ENCODE measurements around the gene SNX25.

Gene SNX25

GRCh38 chr4:185257086-185257485, 47.7 kb downstream of the SNX25 start:
- no peak for TF ChIP-seq GATA2 (IDR thresholded peaks at IDR 0.05; ENCODE audit: low read depth, low read length)
- TF ChIP-seq GATA3 (IDR thresholded peaks at IDR 0.05; ENCODE audit: low read depth, low read length): no peak

- TF ChIP-seq GATA3 (IDR thresholded peaks at IDR 0.05; ENCODE audit: low read depth, low read length): no peak
- no peak for TF ChIP-seq GATA2 (IDR thresholded peaks at IDR 0.05; ENCODE audit: low read depth, low read length)
These were observed 48.3 kb downstream of the SNX25 start for GRCh38 chr4:185257694-185258093.

GRCh38 chr4:185259719-185260118, 50.3 kb downstream of the SNX25 start:
- no peak for TF ChIP-seq GATA3 (IDR thresholded peaks at IDR 0.05; ENCODE audit: low read depth, low read length)
- TF ChIP-seq GATA2 (IDR thresholded peaks at IDR 0.05; ENCODE audit: low read depth, low read length): no peak

- TF ChIP-seq GATA2 (IDR thresholded peaks at IDR 0.05; ENCODE audit: low read depth, low read length) (no peak), GATA3 (IDR thresholded peaks at IDR 0.05; ENCODE audit: low read depth, low read length) (no peak)
These were observed 52.5 kb downstream of the SNX25 start for GRCh38 chr4:185261946-185262345.

GRCh38 chr4:185263419-185263818, 54.0 kb downstream of the SNX25 start:
- TF ChIP-seq GATA2 (IDR thresholded peaks at IDR 0.05; ENCODE audit: low read depth, low read length) (no peak), GATA3 (IDR thresholded peaks at IDR 0.05; ENCODE audit: low read depth, low read length) (no peak)

- TF ChIP-seq GATA3 (IDR thresholded peaks at IDR 0.05; ENCODE audit: low read depth, low read length) (no peak), GATA2 (IDR thresholded peaks at IDR 0.05; ENCODE audit: low read depth, low read length) (no peak)
These were observed 56.5 kb downstream of the SNX25 start for GRCh38 chr4:185265942-185266341.

- TF ChIP-seq GATA2 (IDR thresholded peaks at IDR 0.05; ENCODE audit: low read depth, low read length) (no peak), GATA3 (IDR thresholded peaks at IDR 0.05; ENCODE audit: low read depth, low read length) (no peak)
These were observed 59.9 kb downstream of the SNX25 start for GRCh38 chr4:185269286-185269685.

- TF ChIP-seq GATA2 (IDR thresholded peaks at IDR 0.05; ENCODE audit: low read depth, low read length) (no peak), GATA3 (IDR thresholded peaks at IDR 0.05; ENCODE audit: low read depth, low read length) (no peak)
These were observed 60.6 kb downstream of the SNX25 start for GRCh38 chr4:185270037-185270436.

GRCh38 chr4:185270885-185271284, 61.5 kb downstream of the SNX25 start:
- TF ChIP-seq GATA2 (IDR thresholded peaks at IDR 0.05; ENCODE audit: low read depth, low read length) (no peak), GATA3 (IDR thresholded peaks at IDR 0.05; ENCODE audit: low read depth, low read length) (no peak)

GRCh38 chr4:185272245-185272644, 62.8 kb downstream of the SNX25 start:
- TF ChIP-seq GATA3 (IDR thresholded peaks at IDR 0.05; ENCODE audit: low read depth, low read length): no peak
- TF ChIP-seq GATA2 (IDR thresholded peaks at IDR 0.05; ENCODE audit: low read depth, low read length): no peak

- TF ChIP-seq GATA3 (IDR thresholded peaks at IDR 0.05; ENCODE audit: low read depth, low read length): no peak
- TF ChIP-seq GATA2 (IDR thresholded peaks at IDR 0.05; ENCODE audit: low read depth, low read length): no peak
These were observed 66.1 kb downstream of the SNX25 start for GRCh38 chr4:185275501-185275900.

GRCh38 chr4:185276036-185276435, 66.6 kb downstream of the SNX25 start:
- TF ChIP-seq GATA3 (IDR thresholded peaks at IDR 0.05; ENCODE audit: low read depth, low read length) (no peak), GATA2 (IDR thresholded peaks at IDR 0.05; ENCODE audit: low read depth, low read length) (no peak)

GRCh38 chr4:185278716-185279115, 69.3 kb downstream of the SNX25 start:
- no peak for TF ChIP-seq GATA2 (IDR thresholded peaks at IDR 0.05; ENCODE audit: low read depth, low read length)
- no peak for TF ChIP-seq GATA3 (IDR thresholded peaks at IDR 0.05; ENCODE audit: low read depth, low read length)

GRCh38 chr4:185280608-185281007, 71.2 kb downstream of the SNX25 start:
- TF ChIP-seq GATA2 (IDR thresholded peaks at IDR 0.05; ENCODE audit: low read depth, low read length): no peak
- TF ChIP-seq GATA3 (IDR thresholded peaks at IDR 0.05; ENCODE audit: low read depth, low read length): no peak

- TF ChIP-seq GATA2 (IDR thresholded peaks at IDR 0.05; ENCODE audit: low read depth, low read length): no peak
- TF ChIP-seq GATA3 (IDR thresholded peaks at IDR 0.05; ENCODE audit: low read depth, low read length): no peak
These were observed 73.6 kb downstream of the SNX25 start for GRCh38 chr4:185282968-185283367.

- no peak for TF ChIP-seq GATA3 (IDR thresholded peaks at IDR 0.05; ENCODE audit: low read depth, low read length)
- TF ChIP-seq GATA2 (IDR thresholded peaks at IDR 0.05; ENCODE audit: low read depth, low read length): no peak
These were observed 74.3 kb downstream of the SNX25 start for GRCh38 chr4:185283723-185284122.
